Transverse colon (tissue), 4 donors: Measurements from ENCODE around the gene TRIM9. TPM values are rescaled to one million over a fixed set of nuclear protein-coding genes. Genes with fewer than 3 reads are reported as not detected.
A peak's percentile ranks its signal among the peaks of the same experiment; 100 is the strongest.

ENCODE experiments used
- DNase-seq: peaks from one replicate; pipeline ENCODE4 v3.0.0-alpha.2; 2019
- H3K27ac ChIP-seq, 4 donors: fragments of 200-600 bp; sonication (generic); 2 replicates each; pipeline ENCODE4 v1.5.1; 2016 to 2018; ENCODE audit warnings: inconsistent platforms in 4 of 4
- H3K27me3 ChIP-seq: fragments of 200-600 bp; sonication (generic); 2 replicates; pipeline ENCODE4 v1.5.1; 2017; ENCODE audit warnings: inconsistent platforms
- H3K36me3 ChIP-seq, 4 donors: fragments of 200-600 bp; sonication (generic); 2 replicates each; pipeline ENCODE4 v1.5.1; 2017 to 2019; ENCODE audit warnings: inconsistent platforms in 4 of 4
- H3K4me1 ChIP-seq, 4 donors: fragments of 200-600 bp; sonication (generic); 2 replicates each; pipeline ENCODE4 v1.5.1; 2017 to 2020; ENCODE audit warnings: inconsistent platforms in 4 of 4
- H3K4me3 ChIP-seq, 4 donors: fragments of 200-600 bp; sonication (generic); 1 replicate in 1 of 4; 2 replicates in 3 of 4; pipeline versions ENCODE4 v1.5.1 to v1.6.1; 2017 to 2019; ENCODE audit warnings: inconsistent platforms in 4 of 4
- H3K9me3 ChIP-seq, 2 donors: fragments of 200-600 bp; sonication (generic); 2 replicates each; pipeline ENCODE4 v1.5.1; 2017 to 2019; ENCODE audit warnings: inconsistent platforms in 2 of 2
- CTCF ChIP-seq, 5 experiments: fragments of 200-600 bp in 3 of 5; fragments of 450-650 bp in 2 of 5; sonication (generic) in 3 of 5; IDR thresholded peaks; 1 replicate in 2 of 5; 2 replicates in 3 of 5; pipeline ENCODE4 v1.5.1; 2016 to 2017; ENCODE audit warnings: antibody characterized with exemption in 5 of 5, inconsistent platforms in 3 of 5, mild to moderate bottlenecking in 2 of 5, moderate library complexity in 1 of 5
- EP300 ChIP-seq: sonication (generic); formaldehyde crosslinking; IDR thresholded peaks from one replicate; pipeline ENCODE4 v1.6.1; 2017; ENCODE audit warnings: antibody characterized with exemption, low read depth
- POLR2A ChIP-seq: fragments of 450-650 bp; IDR thresholded peaks from one replicate; pipeline ENCODE4 v1.6.1; 2016; ENCODE audit warnings: antibody characterized with exemption, mild to moderate bottlenecking, moderate library complexity
- POLR2AphosphoS5 ChIP-seq, 3 donors: sonication (generic); formaldehyde crosslinking; IDR thresholded peaks; one replicate each; pipeline ENCODE4 v1.6.1; 2016; ENCODE audit warnings: antibody characterized with exemption in 3 of 3
- WGBS, 2 donors: methylation state at CpG; one replicate each; pipeline ENCODE4 v1.1.5; 2018; ENCODE audit warnings: low coverage in 1 of 2; 5-methylcytosine and 5-hydroxymethylcytosine counted together
- in situ Hi-C, 4 donors: fragments of 200-750 bp; cut with MboI; loops; one replicate each; pipeline versions ENCODE4 v1.15.0 to v1.15.1; 2017; ENCODE audit warnings: low sequenced_read_pairs in 3 of 4, low pct_ligation_motif_present in 1 of 4, low pct_unique_long_range_greater_than_20kb in 1 of 4
- intact Hi-C: fragments of 100-400 bp; cut with DNase I; formaldehyde crosslinking; loops from one replicate; pipeline ENCODE4 v1.15.1; 2023; ENCODE audit warnings: low total_unique reads
- total RNA-seq, 4 donors: library from RNA; depleted of rRNA; stranded (reverse); fragments of >200 nt; gene quantifications; one replicate each; pipeline ENCODE4 v1.1.0, GENCODE V29; 2016

TRIM9 gene
- total RNA-seq, 4 donors from 2014 or later: 9.2 to 21.3 (median 16.1) TPM

- in situ Hi-C loops (no loop called here), intact Hi-C loops (no loop called here)
- no peaks in the 10 kb centered on the region for H3K9me3 ChIP-seq
- no peak for TF ChIP-seq CTCF (IDR thresholded peaks at IDR 0.05)
- TF ChIP-seq POLR2AphosphoS5 (IDR thresholded peaks at IDR 0.05): no peak
- TF ChIP-seq POLR2A: no peak
- no peak for TF ChIP-seq EP300
- peak overlapping the region in 1 of 4 donors; percentile 33 for H3K27ac ChIP-seq
- no peak overlapping the region for H3K4me3 ChIP-seq
- H3K27me3 ChIP-seq: no peaks in the 10 kb centered on the region
- WGBS, 2 donors: 70 to 74% methylated on average over 5 of the region's 5 CpGs
- no peak for DNase-seq
- H3K4me1 ChIP-seq: peaks cover 0 to 23% (median 11%) of the 10 kb centered on the region in 4 donors
- H3K36me3 ChIP-seq: no peaks in the 10 kb centered on the region
Observed at GRCh38 chr14:51002406-51002999, 92.4 kb downstream of the TRIM9 start.

GRCh38 chr14:51000566-51000965, 94.3 kb downstream of the TRIM9 start:
- H3K9me3 ChIP-seq: no peaks in the 10 kb centered on the region
- intact Hi-C loops: no loop called here
- TF ChIP-seq EP300 (no peak), POLR2A (no peak), POLR2AphosphoS5 (IDR thresholded peaks at IDR 0.05) (no peak), CTCF (IDR thresholded peaks at IDR 0.05) (no peak)
- no peaks in the 10 kb centered on the region for H3K36me3 ChIP-seq
- in situ Hi-C loops: no loop called here
- peaks cover 0 to 23% (median 11%) of the 10 kb centered on the region in 4 donors for H3K4me1 ChIP-seq
- no peak overlapping the region for H3K27ac ChIP-seq
- no peak overlapping the region for H3K4me3 ChIP-seq
- no peak for DNase-seq
- WGBS, 2 donors: 86% methylated on average over 9 of the region's 9 CpGs; no CpG with 5 or more reads in 1 of the 2 donors
- no peaks in the 10 kb centered on the region for H3K27me3 ChIP-seq

GRCh38 chr14:50999726-51000125, 95.2 kb downstream of the TRIM9 start:
- peaks cover 0 to 16% (median 5%) of the 10 kb centered on the region in 4 donors for H3K4me1 ChIP-seq
- DNase-seq: no peak
- H3K9me3 ChIP-seq: no peaks in the 10 kb centered on the region
- H3K27ac ChIP-seq: no peak overlapping the region
- in situ Hi-C loops: no loop called here
- intact Hi-C loops: no loop called here
- no peak for TF ChIP-seq POLR2AphosphoS5 (IDR thresholded peaks at IDR 0.05)
- TF ChIP-seq CTCF (IDR thresholded peaks at IDR 0.05): no peak
- TF ChIP-seq EP300: no peak
- TF ChIP-seq POLR2A: no peak
- no peaks in the 10 kb centered on the region for H3K36me3 ChIP-seq
- H3K4me3 ChIP-seq: no peak overlapping the region
- 85% methylated on average over 2 of the region's 2 CpGs; no CpG with 5 or more reads in 1 of the 2 donors for WGBS, 2 donors
- H3K27me3 ChIP-seq: no peaks in the 10 kb centered on the region

- H3K27ac ChIP-seq: no peak overlapping the region
- WGBS, 2 donors: 73 to 85% methylated on average over 4 of the region's 4 CpGs
- peaks cover 0 to 5% (median 0%) of the 10 kb centered on the region in 4 donors for H3K4me1 ChIP-seq
- no peaks in the 10 kb centered on the region for H3K9me3 ChIP-seq
- H3K4me3 ChIP-seq: no peak overlapping the region
- TF ChIP-seq POLR2A (no peak), POLR2AphosphoS5 (IDR thresholded peaks at IDR 0.05) (no peak), EP300 (no peak), CTCF (IDR thresholded peaks at IDR 0.05) (no peak)
- in situ Hi-C loops (no loop called here), intact Hi-C loops (no loop called here)
- no peaks in the 10 kb centered on the region for H3K27me3 ChIP-seq
- no peak for DNase-seq
- H3K36me3 ChIP-seq: no peaks in the 10 kb centered on the region
Observed at GRCh38 chr14:50998612-50999011, 96.3 kb downstream of the TRIM9 start.
